HCT116 (cell line): ENCODE results near the gene MPPED1.

Experiments
- POLR2AphosphoS5 ChIP-seq: IDR thresholded peaks from 2 replicates; pipeline ENCODE4 v1.6.1; 2011; ENCODE audit warnings: mild to moderate bottlenecking, low read depth, low read length, moderate library complexity
- ZFX ChIP-seq: fragments of 450-650 bp; IDR thresholded peaks from 2 replicates; pipeline ENCODE4 v1.6.1; 2017

GRCh38 chr22:43485502-43486089 is 73.8 kb downstream of the MPPED1 start:
- TF ChIP-seq POLR2AphosphoS5: no peak
- TF ChIP-seq ZFX: no peak
